GM21529 (cell line): ENCODE data around the gene CCNJ.

Experiments
- ATAC-seq: cut with Tn5 transposase; IDR thresholded peaks from one replicate; pipeline ENCODE4 v1.9.1; 2021; ENCODE audit not compliant: unreplicated experiment

CCNJ gene

DNA sequence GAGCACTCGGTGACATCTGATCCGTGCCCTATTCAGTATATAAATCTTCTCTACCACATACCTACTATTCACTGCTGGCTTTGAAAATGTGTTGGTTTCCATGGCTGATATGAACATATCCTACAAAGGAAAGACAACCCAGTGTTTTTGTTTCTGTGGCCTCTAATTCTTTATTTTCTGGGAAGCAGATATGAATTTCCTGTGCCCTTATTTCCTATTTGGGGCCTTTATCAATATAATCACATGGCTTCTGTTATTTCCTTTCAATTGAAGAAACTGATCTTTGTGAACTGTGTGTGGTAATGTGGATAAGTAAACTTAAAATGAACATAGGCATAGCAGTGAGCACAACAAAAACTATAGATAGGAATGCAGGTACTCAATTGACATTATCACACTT lies 10.6 kb downstream of the CCNJ start:
- ATAC-seq, result no peak

DNA sequence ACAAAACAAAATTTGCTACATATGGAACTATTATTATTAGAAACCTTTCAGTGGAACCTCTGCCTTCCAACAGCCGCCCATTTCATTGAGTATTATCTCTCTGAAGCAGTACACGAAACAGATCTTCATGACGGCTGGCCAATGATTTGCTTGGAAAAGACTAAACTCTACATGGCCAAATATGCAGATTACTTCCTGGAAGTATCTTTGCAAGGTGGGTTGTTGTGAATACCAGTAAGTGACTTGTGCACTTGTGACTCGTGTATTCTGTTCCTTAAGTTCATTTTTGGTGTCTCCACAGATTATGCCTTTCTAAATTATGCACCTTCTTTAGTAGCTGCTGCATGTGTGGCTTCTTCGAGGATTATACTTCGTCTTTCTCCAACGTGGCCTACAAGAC lies 13.4 kb downstream of the CCNJ start:
- ATAC-seq, result no peak

DNA sequence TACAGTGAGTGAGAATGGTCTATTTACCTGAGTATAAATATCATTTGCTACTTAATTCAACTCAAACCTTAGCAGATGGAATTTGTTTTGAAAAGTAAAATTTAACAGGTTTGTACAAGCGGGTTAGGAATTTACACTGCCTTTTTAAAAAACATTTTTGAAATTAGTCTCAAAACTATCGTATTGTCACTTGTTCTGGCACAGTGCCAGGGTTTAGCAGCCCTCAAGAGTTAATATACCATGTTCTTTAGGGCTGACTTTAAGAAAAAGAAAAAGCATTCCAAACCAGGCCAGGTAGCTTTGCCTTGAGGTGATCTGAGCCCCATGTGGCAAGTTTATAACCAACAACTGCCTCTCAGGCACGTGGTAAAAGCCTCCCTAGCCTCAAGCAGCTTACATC lies 17.8 kb downstream of the CCNJ start:
- ATAC-seq, result no peak

DNA sequence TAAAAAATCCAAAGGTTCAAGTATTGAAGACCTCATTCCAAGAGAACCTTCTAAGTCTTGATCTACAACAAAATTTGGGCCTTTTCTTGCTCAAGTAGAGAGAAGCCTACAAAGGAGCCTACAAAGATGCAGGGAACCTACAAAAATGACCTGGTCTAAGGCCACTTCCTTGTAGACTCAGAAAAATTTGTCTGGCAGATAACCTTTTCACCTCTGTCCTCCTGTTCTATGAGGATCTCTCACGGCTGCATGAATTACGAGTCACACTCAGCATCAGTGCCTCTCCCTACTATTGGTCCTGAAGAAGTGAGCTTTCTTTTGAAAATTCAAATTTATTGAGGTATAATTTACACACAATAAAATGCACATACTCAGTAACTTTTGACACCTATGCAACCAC lies 29.3 kb downstream of the CCNJ start:
- ATAC-seq, result no peak

DNA sequence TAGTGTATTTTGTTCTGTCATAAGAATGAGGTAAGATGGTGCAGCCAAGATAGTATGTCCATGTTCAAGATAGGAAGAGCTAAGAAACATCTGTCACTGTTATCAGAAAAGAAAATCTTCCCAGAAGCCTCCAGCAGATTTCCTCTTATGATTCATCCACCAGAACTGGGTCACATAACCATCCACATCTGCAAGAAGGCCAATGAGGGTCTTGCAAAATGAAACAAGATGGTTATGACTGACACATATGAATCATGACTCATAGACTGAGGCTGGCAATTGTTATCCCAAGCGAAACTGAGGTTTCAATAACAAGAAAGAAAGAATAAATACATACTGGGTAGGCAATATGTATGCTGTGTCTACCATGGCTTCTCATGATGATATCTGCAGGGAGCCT lies 30.3 kb downstream of the CCNJ start:
- no peak for ATAC-seq

DNA sequence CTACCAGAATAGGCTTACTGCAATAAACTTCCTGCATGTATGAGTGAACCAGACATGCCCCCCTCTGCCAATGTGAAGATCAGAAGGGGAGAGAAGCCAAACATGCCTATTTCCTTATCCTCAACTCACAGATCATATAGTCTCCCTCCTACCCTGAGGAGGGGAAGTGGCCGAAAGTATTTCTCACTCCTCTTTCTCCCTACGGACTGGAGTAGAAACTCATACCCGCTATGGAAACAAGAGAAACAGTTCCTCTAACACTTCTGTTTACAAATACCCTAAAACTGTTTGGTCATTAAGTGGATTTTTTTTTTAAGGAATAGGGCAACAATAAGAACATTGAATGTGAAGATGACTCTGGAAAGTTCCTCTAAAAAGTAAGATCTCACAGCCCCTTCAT lies 31.4 kb downstream of the CCNJ start:
- no peak for ATAC-seq

DNA sequence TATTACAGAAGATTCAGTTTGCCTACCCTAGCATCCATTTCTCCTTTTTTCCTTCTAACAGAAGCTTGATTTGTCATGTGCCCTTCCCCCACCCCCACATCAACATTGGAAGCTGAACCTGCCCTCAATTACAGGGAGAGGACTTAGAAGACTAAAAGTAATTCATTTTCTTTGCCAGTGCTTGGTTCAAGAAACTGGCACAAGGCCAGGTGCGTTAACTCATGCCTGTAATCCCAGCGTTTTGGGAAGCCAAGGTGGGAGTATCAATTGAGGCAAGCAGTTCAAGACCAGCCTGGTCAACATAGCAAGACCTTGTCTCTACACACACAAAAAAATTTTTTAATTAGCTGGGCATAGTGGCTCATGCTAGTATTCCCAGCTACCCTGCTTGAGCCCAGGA lies 32.6 kb downstream of the CCNJ start:
- ATAC-seq, result no peak

DNA sequence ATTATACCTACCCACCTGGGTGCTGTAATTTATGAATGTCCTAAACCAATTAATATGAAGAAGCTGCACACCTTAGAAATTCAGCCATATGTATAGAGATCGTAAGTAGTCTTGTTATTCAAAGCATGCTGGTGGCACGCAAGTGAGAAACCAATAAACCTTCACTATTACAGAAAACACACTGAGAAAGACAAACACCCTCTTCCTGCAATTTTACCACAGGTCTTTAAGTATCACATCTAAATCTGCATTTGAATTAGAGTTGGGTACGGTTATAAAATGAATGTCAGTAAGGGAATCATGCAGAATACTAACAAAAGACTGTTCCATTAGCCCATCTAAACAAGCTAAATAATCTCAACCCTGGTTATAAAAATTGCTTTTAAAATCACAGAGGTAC lies 33.8 kb downstream of the CCNJ start:
- no peak for ATAC-seq

DNA sequence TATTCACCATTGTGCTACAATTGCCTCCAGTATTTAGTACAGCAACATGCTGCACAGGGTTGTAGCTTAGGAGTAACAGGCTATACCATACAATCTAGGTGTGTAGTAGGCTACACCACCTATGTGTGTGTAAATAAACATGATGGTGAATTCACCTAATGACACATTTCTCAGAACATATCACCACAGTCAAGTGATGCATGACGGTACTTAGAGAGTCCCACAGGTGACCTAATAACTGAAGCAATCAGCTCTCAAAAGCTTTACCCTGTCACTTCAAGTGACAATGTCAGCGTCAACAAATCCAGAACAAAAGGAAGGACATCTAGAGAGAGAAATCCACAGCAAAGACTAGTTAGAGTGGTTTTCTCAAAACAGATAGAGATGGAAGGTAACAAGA lies 38.8 kb downstream of the CCNJ start:
- no peak for ATAC-seq

DNA sequence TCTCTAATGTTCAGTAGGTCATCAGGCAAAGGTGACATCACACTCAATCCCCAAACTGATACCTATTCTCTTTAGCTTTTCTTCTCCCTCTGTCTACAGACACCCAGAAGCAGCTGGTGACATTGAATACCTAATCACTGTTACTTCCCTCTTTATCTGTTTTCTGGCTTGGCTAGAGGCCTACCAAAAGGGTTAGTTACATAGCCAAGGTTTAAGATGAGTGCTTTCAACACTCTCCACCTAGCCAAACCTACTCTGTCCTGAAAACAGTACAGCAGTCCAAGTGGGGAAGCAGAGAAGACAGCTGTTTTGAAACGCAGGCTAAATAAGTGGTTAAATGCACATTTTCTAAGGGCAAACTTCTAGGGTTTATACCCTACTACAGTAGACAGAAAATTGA lies 39.4 kb downstream of the CCNJ start:
- ATAC-seq, result no peak

DNA sequence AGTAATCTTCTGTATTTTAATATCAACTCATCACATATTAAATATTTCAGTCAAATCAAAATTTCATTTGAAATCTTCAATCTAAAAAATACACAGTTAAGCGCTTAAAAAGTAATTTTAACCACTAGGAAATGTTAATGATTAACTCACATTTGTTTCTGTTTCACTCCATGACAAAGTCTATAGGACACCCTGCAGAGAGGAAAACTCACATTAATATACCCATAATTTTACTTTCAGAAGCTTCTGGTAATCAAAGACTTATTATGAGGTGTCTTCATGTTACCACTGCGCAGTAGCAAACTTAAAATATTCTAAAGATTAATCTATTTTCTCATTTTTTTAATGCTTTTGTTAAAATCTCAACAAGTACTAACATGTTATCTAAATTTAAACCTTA lies 45.7 kb downstream of the CCNJ start:
- ATAC-seq, result no peak

DNA sequence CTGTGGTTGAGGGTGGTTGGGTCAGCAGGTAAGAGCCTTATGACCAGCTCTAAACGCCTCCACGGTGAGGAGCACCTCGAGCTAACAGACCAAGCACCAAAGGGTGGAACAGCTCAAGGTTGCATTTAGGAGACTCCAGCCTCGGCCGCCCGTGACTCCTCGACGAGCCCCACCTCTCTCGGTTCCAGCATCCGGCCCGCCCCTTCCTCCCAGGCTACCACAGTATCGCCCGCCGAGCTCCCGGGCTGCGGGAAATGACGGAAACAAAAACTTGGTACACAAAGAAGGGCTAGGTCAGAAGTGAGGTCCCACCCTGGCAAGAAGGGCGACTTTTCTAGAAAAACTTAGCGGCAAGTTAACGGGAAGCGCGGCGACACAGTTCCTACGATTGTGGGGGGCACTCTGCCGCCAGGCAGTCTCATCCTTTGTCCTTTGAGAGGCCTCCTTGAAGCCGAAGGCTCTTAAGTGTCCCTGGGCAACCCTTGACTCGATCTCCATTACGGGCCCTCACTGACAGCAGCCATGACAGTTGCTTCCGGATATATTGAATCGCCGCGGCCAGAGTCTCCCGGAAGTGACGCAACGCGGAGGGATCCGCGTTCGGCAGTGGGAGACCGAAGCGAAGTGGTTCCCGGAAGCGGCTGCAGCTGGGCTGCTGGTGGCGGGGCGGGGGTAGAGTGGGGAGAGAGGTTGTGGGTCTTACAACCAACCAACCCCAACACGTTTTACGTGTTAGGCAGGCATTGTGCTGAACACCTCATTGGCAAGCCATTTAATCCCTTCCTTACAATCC lies 46.5 kb downstream of the CCNJ start:
- peak; percentile 88 for ATAC-seq

DNA sequence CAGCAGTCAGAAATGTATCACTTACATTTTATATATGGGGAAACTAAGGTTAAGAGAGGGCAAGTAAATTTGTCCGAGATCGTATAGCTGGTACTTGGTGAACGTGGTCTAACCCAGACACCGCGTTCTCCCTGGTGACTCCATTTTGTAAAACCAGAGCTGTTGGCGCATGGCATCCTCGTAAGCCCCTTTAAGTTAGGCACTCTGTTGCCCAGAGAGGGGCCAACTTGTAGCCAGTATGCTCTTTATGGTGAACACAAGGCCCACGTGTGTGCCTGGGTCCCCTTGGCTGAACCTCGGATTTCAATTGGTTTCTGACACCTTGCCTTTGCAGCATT lies 47.0 kb downstream of the CCNJ start:
- no peak for ATAC-seq

DNA sequence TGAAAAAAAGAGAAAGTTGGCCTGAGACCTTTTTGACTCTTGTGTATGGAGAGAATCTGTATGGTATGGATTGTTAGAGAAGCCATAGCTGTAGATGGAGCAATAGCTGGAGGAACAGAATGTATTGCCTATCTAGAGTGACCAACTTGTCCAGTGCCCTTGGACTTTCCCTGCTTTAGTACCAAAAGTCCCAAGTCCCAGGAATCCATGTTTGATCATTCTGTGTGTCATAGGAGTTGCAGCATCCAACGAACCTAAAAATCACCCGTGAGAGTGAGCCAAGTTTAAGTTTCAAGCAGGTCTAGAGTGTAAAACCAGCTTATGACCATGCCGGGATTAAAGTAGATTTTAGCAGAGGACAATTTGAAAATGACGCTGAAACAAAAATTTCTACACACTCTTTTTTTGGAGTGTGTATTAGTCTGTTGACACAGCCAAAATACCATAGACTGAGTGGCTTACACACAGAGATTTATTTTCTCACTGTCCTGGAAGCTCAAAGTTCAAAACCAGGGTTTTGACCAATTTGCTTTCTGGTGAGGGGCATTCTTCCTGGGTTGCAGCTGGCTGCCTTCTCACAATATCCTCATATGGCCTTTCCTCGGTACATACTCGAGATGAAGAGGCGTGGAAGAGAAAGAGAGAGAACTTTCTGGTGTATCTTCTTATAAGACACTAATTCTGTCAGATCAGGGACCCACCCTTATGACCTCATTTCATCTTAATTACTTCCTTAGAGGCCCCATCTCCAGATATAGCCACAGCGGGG lies 49.8 kb downstream of the CCNJ start:
- ATAC-seq, result no peak

DNA sequence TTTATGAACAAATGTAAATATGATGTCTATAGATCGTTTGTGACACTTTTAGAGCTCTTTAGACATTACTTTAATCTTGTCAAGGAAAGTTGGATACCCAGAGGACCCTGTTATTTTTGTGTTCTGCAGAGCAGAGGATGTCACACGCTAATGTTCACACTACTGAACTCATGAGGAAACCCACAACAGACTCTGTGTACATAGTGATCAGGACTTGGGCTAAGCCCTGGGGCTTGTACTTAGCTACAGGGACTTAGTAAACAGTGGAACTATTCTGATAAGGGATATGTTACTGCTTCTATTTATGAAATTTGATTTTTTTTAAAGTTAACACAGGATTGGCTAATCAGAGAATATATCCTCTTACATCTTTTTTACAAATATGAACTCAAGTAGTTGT lies 50.6 kb downstream of the CCNJ start:
- no peak for ATAC-seq

DNA sequence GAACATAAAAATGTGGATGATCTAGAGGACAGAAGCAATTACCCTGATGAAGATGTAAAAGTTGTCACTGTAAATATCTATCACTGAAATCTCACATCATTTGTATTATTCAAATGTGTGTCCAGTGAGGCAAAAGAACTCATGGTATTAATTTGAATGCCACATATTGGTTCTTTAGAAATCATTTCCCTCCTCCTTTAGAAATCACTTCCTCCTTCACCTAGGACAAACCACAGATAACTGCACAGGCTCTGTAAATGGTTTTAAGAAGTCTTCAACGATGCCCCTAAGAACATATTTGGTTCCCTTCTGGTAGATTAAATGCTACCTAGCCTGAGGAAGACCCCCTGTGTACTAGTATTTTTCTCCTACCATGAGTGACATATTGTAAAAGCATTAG lies 53.6 kb downstream of the CCNJ start:
- no peak for ATAC-seq

DNA sequence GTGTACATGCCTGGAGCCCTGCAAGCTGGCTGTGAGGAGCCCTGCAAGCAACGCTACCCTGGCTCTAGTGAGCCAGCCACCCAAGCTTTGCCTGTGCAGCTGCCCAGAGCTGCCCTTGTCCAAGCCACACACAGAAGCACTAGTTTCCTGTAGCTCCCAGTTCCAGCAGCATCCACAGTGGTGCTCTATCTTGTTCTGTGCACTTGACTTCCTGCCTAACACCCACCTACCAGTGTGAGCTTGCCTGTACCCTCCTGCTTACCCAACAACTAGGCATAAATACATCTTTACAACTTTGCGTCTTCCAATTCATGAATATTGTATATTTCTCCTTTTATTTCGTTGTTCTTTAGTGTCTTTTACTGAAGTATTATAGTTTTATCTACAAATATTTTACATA lies 54.5 kb downstream of the CCNJ start:
- ATAC-seq, result no peak

DNA sequence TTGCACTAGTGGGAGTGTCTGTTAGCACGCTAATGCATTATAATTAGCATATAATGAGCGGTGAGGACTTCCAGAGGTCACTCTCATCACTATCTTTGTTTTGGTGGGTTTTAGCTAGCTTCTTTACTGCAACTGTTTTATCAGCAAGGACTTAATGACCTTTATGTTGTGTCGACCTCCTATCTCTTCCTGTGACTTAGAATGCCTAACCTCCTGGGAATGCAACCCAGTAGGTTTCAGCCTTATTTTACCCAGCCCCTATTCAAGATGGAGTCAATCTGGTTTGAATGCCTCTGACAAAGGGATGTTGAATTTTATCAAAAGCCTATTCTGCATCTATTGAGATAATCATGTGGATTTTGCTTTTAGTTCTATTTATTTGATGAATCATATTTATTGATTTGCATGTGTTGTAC lies 64.2 kb downstream of the CCNJ start:
- ATAC-seq, result no peak
